Fibroblast of mammary gland (primary cell): ENCODE measurements around the gene KCNK2.
"Not testable (repeated sequence)": the region's sequence is repeated elsewhere in the genome, so short reads cannot be mapped to it uniquely, and the experiment has no call there.

Source experiments
- DNase-seq: peaks from one replicate; pipeline ENCODE4 v3.0.0-alpha.2; 2010; ENCODE audit warnings: low read depth
- H3K4me3 ChIP-seq: 2 replicates; pipeline ENCODE4 v1.5.1; 2011; ENCODE audit warnings: low read depth, mild to moderate bottlenecking, low read length, moderate library complexity; ENCODE audit not compliant: control insufficient read depth
- TF ChIP-seq, protein P1 (sequence below): conservative IDR thresholded peaks from 2 replicates; pipeline ENCODE4 v1.5.1; 2011; ENCODE audit warnings: low read depth, low read length, inconsistent platforms; ENCODE audit not compliant: control insufficient read depth, insufficient read depth

The KCNK2 gene

GRCh38 chr1:215143497-215143896, 61.0 kb downstream of the KCNK2 start:
- no peak overlapping the region for H3K4me3 ChIP-seq
- TF ChIP-seq, protein P1, sequence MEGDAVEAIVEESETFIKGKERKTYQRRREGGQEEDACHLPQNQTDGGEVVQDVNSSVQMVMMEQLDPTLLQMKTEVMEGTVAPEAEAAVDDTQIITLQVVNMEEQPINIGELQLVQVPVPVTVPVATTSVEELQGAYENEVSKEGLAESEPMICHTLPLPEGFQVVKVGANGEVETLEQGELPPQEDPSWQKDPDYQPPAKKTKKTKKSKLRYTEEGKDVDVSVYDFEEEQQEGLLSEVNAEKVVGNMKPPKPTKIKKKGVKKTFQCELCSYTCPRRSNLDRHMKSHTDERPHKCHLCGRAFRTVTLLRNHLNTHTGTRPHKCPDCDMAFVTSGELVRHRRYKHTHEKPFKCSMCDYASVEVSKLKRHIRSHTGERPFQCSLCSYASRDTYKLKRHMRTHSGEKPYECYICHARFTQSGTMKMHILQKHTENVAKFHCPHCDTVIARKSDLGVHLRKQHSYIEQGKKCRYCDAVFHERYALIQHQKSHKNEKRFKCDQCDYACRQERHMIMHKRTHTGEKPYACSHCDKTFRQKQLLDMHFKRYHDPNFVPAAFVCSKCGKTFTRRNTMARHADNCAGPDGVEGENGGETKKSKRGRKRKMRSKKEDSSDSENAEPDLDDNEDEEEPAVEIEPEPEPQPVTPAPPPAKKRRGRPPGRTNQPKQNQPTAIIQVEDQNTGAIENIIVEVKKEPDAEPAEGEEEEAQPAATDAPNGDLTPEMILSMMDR = no peak
- DNase-seq = no peak

GRCh38 chr1:215146240-215146975, 63.9 kb downstream of the KCNK2 start:
- H3K4me3 ChIP-seq = no peak overlapping the region
- TF ChIP-seq, protein P1 = peak; percentile 62
- peak; percentile 67 for DNase-seq

DNA sequence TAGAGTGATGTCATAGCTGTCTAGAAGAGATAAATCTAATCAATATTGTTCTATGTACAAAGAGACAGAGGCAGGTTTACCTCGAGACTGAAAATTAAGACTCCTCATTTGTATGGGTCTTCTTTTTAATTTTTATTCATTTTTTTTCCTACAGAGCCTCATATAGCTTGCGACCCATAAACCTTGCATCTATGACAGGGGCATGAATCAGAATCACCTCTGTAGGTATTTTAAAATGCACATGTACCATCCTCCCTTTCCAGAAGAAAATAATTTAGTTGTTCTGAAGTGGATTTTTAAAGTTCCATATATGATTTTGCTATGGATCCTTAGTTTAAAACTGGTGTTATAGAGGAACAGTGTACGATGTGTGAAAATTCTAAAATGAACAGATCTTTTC, 64.5 kb downstream of the KCNK2 start:
- DNase-seq = no peak
- TF ChIP-seq, protein P1 = no peak
- H3K4me3 ChIP-seq = no peak overlapping the region

- TF ChIP-seq, protein P1 = no peak
- H3K4me3 ChIP-seq = no peak overlapping the region
- DNase-seq = no peak
Observed at GRCh38 chr1:215151841-215152549, 69.5 kb downstream of the KCNK2 start.

- no peak overlapping the region for H3K4me3 ChIP-seq
- DNase-seq = peak; percentile 38
- TF ChIP-seq, protein P1 = no peak
Observed at GRCh38 chr1:215156232-215156631, 73.7 kb downstream of the KCNK2 start.

- no peak overlapping the region for H3K4me3 ChIP-seq
- peak; percentile 82 for DNase-seq
- TF ChIP-seq, protein P1 = no peak
Observed at GRCh38 chr1:215160351-215160750, 77.8 kb downstream of the KCNK2 start.

- not testable (repeated sequence) for H3K4me3 ChIP-seq, DNase-seq
Observed at GRCh38 chr1:215163144-215163543, 80.6 kb downstream of the KCNK2 start.
